ENCODE data around the gene DLG2.
"Not testable (repeated sequence)": the region's sequence is repeated elsewhere in the genome, so short reads cannot be mapped to it uniquely, and the experiment has no call there.

The DLG2 gene

GRCh38 chr11:85643191-85643614 is 16.1 kb upstream of the DLG2 start:
- DNase-seq (ENCODE audit: low read depth) = no peak

GRCh38 chr11:85634747-85635146 is 7.6 kb upstream of the DLG2 start:
- DNase-seq (ENCODE audit: low read depth) = no peak

- no peak for DNase-seq (ENCODE audit: low read depth)
Observed at GRCh38 chr11:85628771-85629341, 1.7 kb upstream of the DLG2 start.

- peak; percentile 97 for DNase-seq (ENCODE audit: low read depth)
Observed at GRCh38 chr11:85627998-85628770, 1.0 kb upstream of the DLG2 start, which contains the start of gene TMEM126B. Gene TMEM126B (plus strand): TSS chr11:85628593. CDS start chr11:85628608, 15 bp downstream.

GRCh38 chr11:85626496-85626895 is 648 bp downstream of the DLG2 start:
- no peak for DNase-seq (ENCODE audit: low read depth)

GRCh38 chr11:85620256-85620655 is 6.9 kb downstream of the DLG2 start:
- DNase-seq (ENCODE audit: low read depth) = no peak

GRCh38 chr11:85619499-85619898 is 7.6 kb downstream of the DLG2 start:
- no peak for DNase-seq (ENCODE audit: low read depth)

GRCh38 chr11:85611643-85612042 is 15.5 kb downstream of the DLG2 start:
- DNase-seq (ENCODE audit: low read depth) = not testable (repeated sequence)

GRCh38 chr11:85609286-85609685 is 17.9 kb downstream of the DLG2 start:
- not testable (repeated sequence) for DNase-seq (ENCODE audit: low read depth)

- not testable (repeated sequence) for DNase-seq (ENCODE audit: low read depth)
Observed at GRCh38 chr11:85608621-85609020, 18.5 kb downstream of the DLG2 start.

GRCh38 chr11:85606237-85606636 is 20.9 kb downstream of the DLG2 start:
- not testable (repeated sequence) for DNase-seq (ENCODE audit: low read depth)

GRCh38 chr11:85603220-85603619 is 23.9 kb downstream of the DLG2 start:
- DNase-seq (ENCODE audit: low read depth) = no peak

GRCh38 chr11:85602526-85603213 is 24.5 kb downstream of the DLG2 start:
- DNase-seq (ENCODE audit: low read depth) = no peak

- DNase-seq (ENCODE audit: low read depth) = no peak
Observed at GRCh38 chr11:85599083-85599482, 28.1 kb downstream of the DLG2 start.

- no peak for DNase-seq (ENCODE audit: low read depth)
Observed at GRCh38 chr11:85596886-85597285, 30.3 kb downstream of the DLG2 start.

- peak; percentile 44 for DNase-seq (ENCODE audit: low read depth)
Observed at GRCh38 chr11:85595285-85595884, 31.8 kb downstream of the DLG2 start.

GRCh38 chr11:85590848-85591483 is 36.2 kb downstream of the DLG2 start:
- peak; percentile 25 for DNase-seq (ENCODE audit: low read depth)

GRCh38 chr11:85589373-85589772 is 37.8 kb downstream of the DLG2 start:
- DNase-seq (ENCODE audit: low read depth) = no peak

- DNase-seq (ENCODE audit: low read depth) = no peak
Observed at GRCh38 chr11:85582111-85582510, 45.0 kb downstream of the DLG2 start.

GRCh38 chr11:85575388-85575787 is 51.8 kb downstream of the DLG2 start:
- no peak for DNase-seq (ENCODE audit: low read depth)

GRCh38 chr11:85572056-85572455 is 55.1 kb downstream of the DLG2 start:
- no peak for DNase-seq (ENCODE audit: low read depth)

GRCh38 chr11:85569525-85569924 is 57.6 kb downstream of the DLG2 start:
- DNase-seq (ENCODE audit: low read depth) = no peak

Data from stromal cell of bone marrow (primary cell).